Mucosa of stomach (tissue), 1 donor: ENCODE measurements around the gene FOXL1.

Experiments used
- H3K27me3 ChIP-seq: one replicate; pipeline ENCODE4 v1.7.0; 2013; ENCODE audit warnings: mild to moderate bottlenecking, low read length; ENCODE audit not compliant: control insufficient read depth, insufficient read depth
- H3K36me3 ChIP-seq: one replicate; pipeline ENCODE4 v1.7.0; 2013; ENCODE audit warnings: low read length; ENCODE audit not compliant: control insufficient read depth, insufficient read depth
- H3K4me1 ChIP-seq: one replicate; pipeline ENCODE4 v1.7.0; 2013; ENCODE audit warnings: mild to moderate bottlenecking, low read length; ENCODE audit not compliant: control insufficient read depth, insufficient read depth
- H3K4me3 ChIP-seq: one replicate; pipeline ENCODE4 v1.7.0; 2013; ENCODE audit warnings: low read length
- H3K9ac ChIP-seq: one replicate; pipeline ENCODE4 v1.7.0; 2013; ENCODE audit warnings: mild to moderate bottlenecking, low read length, moderate library complexity
- H3K9me3 ChIP-seq: one replicate; pipeline ENCODE4 v1.7.0; 2013; ENCODE audit warnings: mild to moderate bottlenecking, low read length, moderate library complexity; ENCODE audit not compliant: control insufficient read depth
- donor health status: Pancreatic carcinoma.

FOXL1 gene

DNA sequence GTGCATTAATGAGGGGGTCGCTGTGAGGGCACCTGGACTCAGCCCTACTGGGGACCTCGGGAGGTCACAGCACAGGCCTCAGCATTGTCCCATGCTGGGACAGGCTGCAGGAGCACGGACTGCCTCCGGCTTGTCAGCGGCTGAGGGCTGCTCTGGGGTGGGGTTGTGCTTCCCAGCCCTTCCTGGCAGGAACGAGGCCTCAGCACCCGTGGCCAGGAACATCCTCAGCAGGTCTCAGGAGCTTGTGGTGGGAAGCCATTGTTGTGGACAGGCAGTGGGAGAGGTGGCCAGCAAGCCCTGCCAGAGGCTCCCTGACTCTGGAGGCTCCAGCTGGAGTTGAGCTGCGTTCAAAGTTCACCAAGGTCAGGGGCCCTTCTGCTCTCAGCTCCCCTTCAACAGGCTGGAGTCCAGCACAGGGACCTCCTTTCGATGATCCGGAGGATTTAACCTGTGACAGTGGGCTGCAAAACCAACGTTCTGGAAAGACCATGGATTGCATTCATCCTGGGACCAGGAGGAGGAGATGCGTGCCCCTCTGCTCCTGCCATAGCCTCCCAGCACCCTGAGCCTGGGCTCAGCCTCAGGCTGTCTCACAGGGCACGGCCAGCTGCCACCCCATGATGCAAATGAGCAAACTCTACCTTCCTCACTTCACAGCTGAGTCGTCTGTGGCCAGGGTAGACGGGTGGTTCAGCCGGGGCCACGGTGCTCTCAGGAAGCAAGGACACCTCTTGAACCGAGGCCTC lies 32.6 kb downstream of the FOXL1 start:
- no peak overlapping the region for H3K4me3 ChIP-seq
- no peaks in the 10 kb centered on the region for H3K4me1 ChIP-seq
- no peaks in the 10 kb centered on the region for H3K36me3 ChIP-seq
- H3K27me3 ChIP-seq: peaks cover 3% of the 10 kb centered on the region
- no peak overlapping the region for H3K9ac ChIP-seq
- H3K9me3 ChIP-seq: no peaks in the 10 kb centered on the region

DNA sequence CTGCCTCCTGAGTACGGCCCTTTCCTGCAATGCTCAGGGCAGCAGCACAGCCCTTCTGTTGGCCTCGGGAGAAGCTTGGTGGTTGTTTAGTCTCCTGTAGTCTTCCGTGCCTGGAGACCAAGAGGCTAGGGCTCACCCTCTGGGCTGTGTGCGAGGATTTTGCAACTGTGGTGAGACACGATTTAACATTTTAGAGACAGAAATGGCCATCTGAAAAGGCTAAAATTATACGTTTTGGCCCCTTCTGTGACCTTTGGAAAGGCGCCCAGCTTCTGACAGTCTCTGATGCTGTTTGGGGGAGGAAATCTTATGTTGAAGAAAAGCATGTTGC lies 33.1 kb downstream of the FOXL1 start:
- Histone ChIP-seq H3K36me3 (no peaks in the 10 kb centered on the region), H3K9me3 (no peaks in the 10 kb centered on the region), H3K9ac (no peak overlapping the region), H3K4me1 (no peaks in the 10 kb centered on the region), H3K4me3 (no peak overlapping the region), H3K27me3 (peaks cover 3% of the 10 kb centered on the region)

DNA sequence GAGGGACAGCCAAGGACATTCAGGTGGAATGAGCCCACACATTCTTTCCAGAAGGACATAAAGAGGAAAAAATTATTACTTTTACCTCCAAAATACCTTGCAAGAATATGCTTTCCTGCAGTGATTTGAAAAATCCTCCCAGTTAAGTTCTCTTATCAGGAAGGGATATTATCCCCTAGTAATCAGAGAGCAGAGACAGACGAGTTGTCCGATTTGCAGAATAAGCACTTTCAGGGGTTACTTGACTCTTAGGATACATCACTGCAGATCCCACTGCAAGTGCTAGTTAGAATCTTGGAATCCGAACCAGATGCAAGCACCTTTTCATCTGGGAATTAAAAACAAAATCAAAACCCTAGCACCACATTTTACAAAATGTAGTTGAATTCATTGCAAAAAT lies 33.6 kb downstream of the FOXL1 start:
- Histone ChIP-seq H3K27me3 (peaks cover 3% of the 10 kb centered on the region), H3K36me3 (no peaks in the 10 kb centered on the region), H3K9ac (no peak overlapping the region), H3K9me3 (no peaks in the 10 kb centered on the region), H3K4me1 (no peaks in the 10 kb centered on the region), H3K4me3 (no peak overlapping the region)

DNA sequence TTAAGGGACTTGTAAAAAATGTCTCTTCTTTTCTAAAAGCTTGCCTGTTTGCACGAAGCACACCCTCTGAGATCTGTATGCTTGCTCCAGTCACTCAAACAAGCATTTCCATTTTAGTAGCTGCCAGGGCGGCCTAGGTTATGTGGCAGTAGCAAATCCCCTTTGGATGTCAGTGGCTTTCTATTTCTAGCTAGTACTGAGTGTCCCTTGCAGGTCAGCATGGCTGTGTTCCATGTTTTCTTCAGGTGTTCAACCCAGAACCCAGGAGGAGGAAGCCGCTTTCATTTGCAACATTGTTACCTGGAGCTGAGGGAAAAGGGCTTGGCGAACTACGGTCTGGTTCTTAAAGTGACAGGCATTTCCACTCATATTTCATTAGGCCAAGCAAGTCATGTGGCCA lies 36.4 kb downstream of the FOXL1 start:
- H3K9ac ChIP-seq: no peak overlapping the region

DNA sequence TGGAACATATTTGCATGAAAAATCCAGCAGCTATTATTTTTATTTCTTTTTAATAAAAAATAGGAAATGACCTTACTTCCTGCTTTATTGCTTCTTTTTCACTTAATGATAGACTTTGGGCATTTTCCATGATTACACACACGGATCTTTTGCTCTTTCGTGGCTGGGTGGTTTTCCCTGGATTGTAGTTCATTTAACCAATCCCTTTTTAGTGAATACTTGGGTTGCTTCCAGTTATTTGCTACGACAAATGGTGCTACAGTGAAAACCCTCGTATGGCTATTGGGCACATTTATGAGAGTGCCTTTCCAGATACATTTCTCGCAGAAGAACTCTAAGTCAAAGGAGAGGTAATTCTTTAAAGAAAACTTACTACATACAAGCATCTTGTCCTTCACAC lies 38.6 kb downstream of the FOXL1 start:
- no peaks in the 10 kb centered on the region for H3K36me3 ChIP-seq
- no peak overlapping the region for H3K9ac ChIP-seq
- no peaks in the 10 kb centered on the region for H3K27me3 ChIP-seq
- H3K4me3 ChIP-seq: no peak overlapping the region
- no peaks in the 10 kb centered on the region for H3K4me1 ChIP-seq
- H3K9me3 ChIP-seq: no peaks in the 10 kb centered on the region

More for the DNA sequence above, 36.4 kb downstream of the FOXL1 start:
- H3K27me3 ChIP-seq: no peaks in the 10 kb centered on the region
- no peaks in the 10 kb centered on the region for H3K36me3 ChIP-seq
- H3K4me3 ChIP-seq: no peak overlapping the region
- no peaks in the 10 kb centered on the region for H3K4me1 ChIP-seq
- no peaks in the 10 kb centered on the region for H3K9me3 ChIP-seq

DNA sequence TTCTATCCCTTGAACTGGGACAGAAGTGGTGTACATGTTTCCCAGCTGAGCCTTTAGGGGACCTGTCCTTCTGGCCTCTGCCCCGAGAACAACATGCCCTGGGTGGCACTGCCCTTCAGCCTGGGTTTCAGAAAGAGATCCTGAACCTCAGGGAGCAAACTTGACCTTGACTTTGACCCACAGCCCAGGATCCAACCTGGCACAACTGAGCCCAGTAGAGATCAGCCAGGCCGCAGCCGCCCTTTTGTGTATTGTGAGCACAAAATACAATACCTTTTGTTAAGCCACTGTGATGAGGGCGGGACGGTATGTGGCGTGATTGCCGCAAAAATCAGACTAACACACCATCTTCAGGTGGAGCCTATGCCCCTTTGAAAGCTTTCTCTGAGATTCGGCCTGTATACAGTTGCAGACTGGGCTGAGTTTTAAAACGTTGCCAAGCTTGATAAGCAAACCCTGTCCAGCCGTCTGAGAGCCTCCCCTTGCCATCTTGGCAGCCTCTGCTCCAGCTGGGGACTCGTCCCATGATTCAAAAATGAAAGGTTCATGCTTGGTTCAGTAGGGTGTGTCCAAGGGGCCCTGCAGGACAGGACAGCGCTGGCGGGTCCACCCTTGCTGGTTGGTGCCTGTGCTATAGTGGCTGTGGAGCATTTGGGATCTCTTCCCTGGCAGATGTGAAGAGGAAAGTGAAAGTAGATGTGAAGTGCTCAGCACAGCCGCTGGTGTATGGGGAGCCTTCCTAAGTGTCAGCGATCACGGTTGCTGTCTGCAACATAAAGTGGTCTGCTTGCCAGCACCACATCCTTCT lies 40.3 kb downstream of the FOXL1 start:
- no peak overlapping the region for H3K9ac ChIP-seq
- no peaks in the 10 kb centered on the region for H3K27me3 ChIP-seq

DNA sequence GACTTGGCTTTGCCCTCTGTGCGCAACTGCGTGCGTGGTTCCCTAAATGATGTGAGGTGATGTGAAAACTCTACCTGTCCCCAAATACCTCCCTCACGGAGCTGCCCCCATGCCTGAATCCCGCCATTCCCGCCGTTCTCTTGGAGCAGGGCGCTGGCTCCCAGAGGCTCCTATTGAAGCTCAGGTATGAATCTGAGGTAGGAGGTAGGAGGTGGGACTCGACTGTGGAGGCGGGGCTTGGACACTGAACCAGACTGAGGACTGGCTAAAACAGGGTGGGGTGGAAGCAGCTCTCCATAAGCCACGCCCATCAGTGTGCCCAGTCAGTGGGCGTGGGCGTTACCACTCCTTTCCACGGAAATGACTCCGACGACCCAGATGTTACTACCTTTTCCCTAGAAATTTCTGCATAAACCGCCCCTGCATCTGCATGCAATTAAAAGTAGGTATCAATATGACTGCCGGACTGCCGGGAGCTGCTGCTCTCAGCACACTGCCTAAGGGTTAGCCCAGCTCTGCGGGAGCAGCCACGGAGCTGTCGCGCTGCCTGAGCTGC lies 41.0 kb downstream of the FOXL1 start:
- Histone ChIP-seq H3K36me3 (no peaks in the 10 kb centered on the region), H3K4me1 (no peaks in the 10 kb centered on the region), H3K9ac (no peak overlapping the region), H3K27me3 (no peaks in the 10 kb centered on the region), H3K9me3 (no peaks in the 10 kb centered on the region), H3K4me3 (no peak overlapping the region)

More for the DNA sequence above, 40.3 kb downstream of the FOXL1 start:
- no peaks in the 10 kb centered on the region for H3K36me3 ChIP-seq
- H3K4me3 ChIP-seq: no peak overlapping the region
- H3K9me3 ChIP-seq: no peaks in the 10 kb centered on the region
- H3K4me1 ChIP-seq: no peaks in the 10 kb centered on the region

DNA sequence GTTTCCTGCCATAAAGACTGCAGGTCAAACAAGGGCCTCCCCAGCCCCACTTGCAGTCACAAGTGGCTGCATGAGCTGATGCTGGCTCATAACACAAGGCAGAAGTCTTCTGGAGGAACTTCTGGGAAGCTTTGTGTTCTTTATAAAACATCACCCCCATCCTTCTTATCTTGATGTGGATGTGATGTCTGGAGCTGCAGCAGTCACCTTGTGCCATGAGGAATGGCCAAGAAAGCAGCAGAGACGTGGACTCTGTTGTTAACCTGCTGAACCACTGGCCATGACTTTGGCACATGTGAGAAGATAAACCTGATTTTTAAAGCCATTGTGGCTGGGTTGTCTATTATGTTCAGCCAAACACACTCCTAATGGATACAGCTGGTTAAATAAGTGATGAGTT lies 41.8 kb downstream of the FOXL1 start:
- Histone ChIP-seq H3K4me3 (no peak overlapping the region), H3K27me3 (no peaks in the 10 kb centered on the region), H3K9ac (no peak overlapping the region), H3K4me1 (no peaks in the 10 kb centered on the region), H3K36me3 (no peaks in the 10 kb centered on the region), H3K9me3 (no peaks in the 10 kb centered on the region)

DNA sequence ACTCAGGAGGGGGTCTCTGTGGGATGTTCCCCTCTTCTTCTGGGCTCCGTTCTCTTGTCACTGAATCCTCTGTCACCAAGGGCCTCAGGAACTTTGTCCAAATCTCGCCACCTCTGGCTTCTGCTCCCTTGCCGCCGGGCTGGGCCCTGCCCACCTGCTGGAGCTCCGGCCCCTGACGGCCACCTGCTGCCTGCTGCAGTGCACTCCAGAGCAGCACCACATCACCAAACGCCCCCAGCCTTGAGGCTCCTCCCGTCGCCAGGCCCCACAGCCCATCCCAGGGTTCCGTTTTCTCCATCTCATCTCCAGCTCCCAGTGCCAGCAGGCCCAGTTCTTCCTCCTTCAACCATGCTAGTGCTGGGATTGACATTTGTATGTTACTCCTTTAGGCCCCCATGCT lies 43.6 kb downstream of the FOXL1 start:
- Histone ChIP-seq H3K36me3 (no peaks in the 10 kb centered on the region), H3K27me3 (no peaks in the 10 kb centered on the region), H3K9ac (no peak overlapping the region), H3K9me3 (no peaks in the 10 kb centered on the region), H3K4me1 (no peaks in the 10 kb centered on the region), H3K4me3 (no peak overlapping the region)

DNA sequence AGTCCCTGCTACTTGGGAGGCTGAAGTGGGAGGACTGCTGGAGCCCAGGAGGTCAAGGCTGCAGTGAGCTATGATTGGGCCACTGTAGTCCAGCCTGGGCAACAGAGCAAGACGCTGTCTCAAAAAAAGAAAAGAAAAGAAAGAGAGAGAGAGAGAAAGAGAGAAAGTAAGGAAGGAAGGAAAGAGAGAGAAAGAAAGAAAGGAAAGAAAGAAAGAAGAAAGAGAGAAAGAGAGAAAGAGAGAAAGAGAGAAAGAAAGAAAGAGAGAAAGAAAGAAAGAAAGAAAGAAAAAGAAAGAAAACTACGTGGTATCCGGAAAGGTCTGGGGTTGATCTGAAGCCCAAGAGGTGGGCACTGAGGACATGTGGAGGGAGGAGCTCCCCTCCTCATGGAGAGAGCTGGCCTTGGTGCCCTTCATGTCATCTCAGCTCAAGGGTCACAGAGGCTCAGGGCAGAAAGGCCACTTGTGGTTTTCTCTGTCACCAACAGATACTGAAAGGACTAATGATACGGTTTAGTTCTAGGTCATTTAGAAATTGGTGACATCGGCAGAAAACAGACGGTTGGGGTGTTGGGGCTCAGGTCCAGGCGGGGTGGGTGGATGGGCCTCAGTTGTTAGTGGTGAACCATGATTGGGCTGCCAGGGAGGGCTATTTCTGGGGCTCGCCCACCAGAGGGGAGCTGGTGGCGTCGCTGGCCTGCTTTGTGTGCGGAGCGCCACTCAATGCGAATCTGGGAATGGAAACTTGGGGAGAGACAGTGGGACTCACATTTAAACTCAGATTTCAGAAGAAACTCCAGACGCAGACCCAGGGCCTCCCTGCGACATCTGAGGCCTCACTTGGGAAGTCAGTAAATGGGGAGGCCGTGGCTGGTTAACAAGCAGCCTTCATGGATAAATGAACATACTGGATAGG lies 44.6 kb downstream of the FOXL1 start:
- no peaks in the 10 kb centered on the region for H3K36me3 ChIP-seq
- H3K9me3 ChIP-seq: no peaks in the 10 kb centered on the region
- no peak overlapping the region for H3K9ac ChIP-seq
- H3K27me3 ChIP-seq: no peaks in the 10 kb centered on the region
- H3K4me3 ChIP-seq: no peak overlapping the region
- no peaks in the 10 kb centered on the region for H3K4me1 ChIP-seq

DNA sequence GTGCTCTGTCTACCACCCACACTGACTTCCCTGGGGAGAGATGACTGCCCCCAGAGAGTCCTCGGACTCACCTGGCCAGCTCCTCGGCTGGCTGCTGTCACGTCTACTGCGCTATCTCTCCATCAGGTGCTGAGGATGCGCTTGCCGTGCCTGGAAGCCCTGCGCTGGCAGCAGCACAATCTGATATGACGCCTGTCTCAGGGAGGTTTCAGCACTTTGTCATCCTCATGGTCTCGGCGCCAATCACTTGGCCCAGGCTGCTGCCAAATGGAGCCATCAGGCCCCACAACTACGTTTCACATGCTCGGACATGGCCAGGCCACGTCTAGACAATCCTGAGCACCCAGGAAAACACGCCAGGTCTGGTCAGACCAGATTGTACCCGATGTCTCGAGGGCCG lies 46.7 kb downstream of the FOXL1 start:
- Histone ChIP-seq H3K9ac (no peak overlapping the region), H3K27me3 (no peaks in the 10 kb centered on the region), H3K4me3 (no peak overlapping the region), H3K4me1 (no peaks in the 10 kb centered on the region), H3K36me3 (no peaks in the 10 kb centered on the region), H3K9me3 (no peaks in the 10 kb centered on the region)
